Right cardiac atrium (tissue), 5 donors: Measurements from ENCODE around the gene MXD4. TPM values are rescaled to one million over a fixed set of nuclear protein-coding genes. Genes with fewer than 3 reads are reported as not detected.
A peak's percentile ranks its signal among the peaks of the same experiment; 100 is the strongest.

ENCODE experiments used
- ATAC-seq, 2 donors: fragments of 200-7000 bp; cut with Tn5 transposase; one replicate each; pipeline versions ENCODE4 v1.8.0 to v1.9.1; 2020; ENCODE audit warnings: moderate library complexity in 2 of 2, mild to moderate bottlenecking in 1 of 2
- DNase-seq, 3 donors: peaks; one replicate each; pipeline ENCODE4 v3.0.0-alpha.2; 2020
- H3K27ac ChIP-seq: one replicate; pipeline ENCODE4 v1.5.1; 2013; ENCODE audit warnings: mild to moderate bottlenecking, low read length, control low read depth, moderate library complexity
- H3K27me3 ChIP-seq: one replicate; pipeline ENCODE4 v1.6.1; 2013; ENCODE audit not compliant: control insufficient read depth, insufficient read depth
- H3K4me1 ChIP-seq: one replicate; pipeline ENCODE4 v1.6.1; 2013; ENCODE audit warnings: low read length; ENCODE audit not compliant: control insufficient read depth, insufficient read depth
- H3K4me3 ChIP-seq: one replicate; pipeline ENCODE4 v1.5.1; 2013; ENCODE audit warnings: low read length, control low read depth
- H3K9me3 ChIP-seq: one replicate; pipeline ENCODE4 v1.6.1; 2013; ENCODE audit warnings: low read length; ENCODE audit not compliant: control insufficient read depth
- WGBS: extraction: QIAGEN DNeasy Blood & Tissue Kit; methylation state at CpG from one replicate; pipeline ENCODE4 v1.1.7; 2013; 5-methylcytosine and 5-hydroxymethylcytosine counted together
- intact Hi-C, 4 donors: fragments of 100-400 bp; cut with DNase I; formaldehyde crosslinking; loops; one replicate each; pipeline versions ENCODE4 v1.11.0 to v1.14.0; 2022 to 2023
- polyA plus RNA-seq: library from polyadenylated mRNA; stranded (reverse); fragments of 200-250 nt; gene quantifications from one replicate; pipeline ENCODE4 v1.2.3, GENCODE V29; 2013
- total RNA-seq, 4 donors: library from RNA; stranded (reverse); fragmentation: NEBNext Ultra II Directional; extraction: Animal tissue kit (Norgen Biotek cat#: 25700); gene quantifications; one replicate each; pipeline ENCODE4 v1.2.1, GENCODE V29; 2021
- donor health status: healthy with polysubstance abuse.
- donor health status: DM: no; HTN: yes; CAD: no.
- donor health status: DM: no; HTN: no; CAD: no.
- donor health status: DM: no; HTN: yes; CAD: no; lungs with severe emphysema.
- donor health status: DM: yes; HTN: yes; CAD: no.

Gene MXD4
- total and polyA plus RNA-seq, 5 donors, result 27.2 to 43.1 (median 32.7) TPM

- WGBS, result 84% methylated on average over 14 of the region's 14 CpGs
- Histone ChIP-seq H3K27me3 (no peaks in the 10 kb centered on the region), H3K27ac (no peak overlapping the region), H3K4me3 (no peak overlapping the region), H3K4me1 (no peaks in the 10 kb centered on the region), H3K9me3 (no peaks in the 10 kb centered on the region)
- intact Hi-C loops, result no loop called here
- no peak for ATAC-seq
- DNase-seq, result no peak
Observed at GRCh38 chr4:2301225-2301642, 39.3 kb upstream of the MXD4 start.

DNA sequence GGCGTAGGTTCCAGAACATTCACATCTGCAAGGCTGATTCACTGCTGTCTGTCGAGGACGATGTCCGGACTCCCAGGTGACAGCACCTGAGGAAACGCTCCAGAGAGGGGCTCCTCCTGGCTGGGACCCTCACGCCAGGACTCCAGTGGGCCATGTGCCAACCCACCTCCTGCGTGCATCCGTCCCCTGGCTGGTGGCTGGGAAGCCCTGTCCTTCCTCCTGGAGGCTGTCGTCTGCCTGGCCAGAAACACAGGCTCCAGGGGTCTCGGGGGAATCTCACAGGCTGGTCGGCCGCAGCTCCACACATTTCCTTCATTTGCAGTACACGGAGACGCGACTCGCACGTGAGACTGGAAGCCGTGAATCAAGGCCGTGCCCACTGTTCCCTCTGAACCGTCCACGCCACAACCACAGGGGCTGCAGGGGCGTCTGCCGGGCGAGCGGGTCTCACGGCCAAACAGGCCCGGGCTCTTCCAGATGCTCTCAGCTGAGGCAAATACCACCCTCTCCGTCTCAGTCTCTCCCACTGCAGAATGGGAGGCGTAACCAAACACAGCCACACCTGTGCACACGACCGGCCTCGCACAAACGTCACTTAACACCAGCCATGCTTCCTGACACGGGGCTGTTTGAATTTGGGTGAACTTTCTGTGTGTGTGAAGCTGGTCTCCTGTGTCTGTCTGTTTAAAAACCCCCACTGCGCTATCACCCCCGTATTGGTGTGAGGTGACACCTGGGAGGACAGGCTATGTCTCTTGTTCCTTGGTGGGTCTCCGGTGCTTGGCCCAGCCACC, 38.7 kb upstream of the MXD4 start:
- 84% methylated on average over 37 of the region's 37 CpGs for WGBS
- intact Hi-C loops, result no loop called here
- DNase-seq (no peak), ATAC-seq (no peak)
- H3K9me3 ChIP-seq, result no peaks in the 10 kb centered on the region
- H3K4me1 ChIP-seq, result no peaks in the 10 kb centered on the region
- H3K27ac ChIP-seq, result no peak overlapping the region
- H3K27me3 ChIP-seq, result no peaks in the 10 kb centered on the region
- H3K4me3 ChIP-seq, result no peak overlapping the region

GRCh38 chr4:2299794-2300193, 37.9 kb upstream of the MXD4 start:
- Histone ChIP-seq H3K27me3 (no peaks in the 10 kb centered on the region), H3K9me3 (no peaks in the 10 kb centered on the region), H3K4me1 (no peaks in the 10 kb centered on the region), H3K4me3 (no peak overlapping the region), H3K27ac (no peak overlapping the region)
- ATAC-seq (no peak), DNase-seq (no peak)
- WGBS, result 96% methylated on average over 2 of the region's 2 CpGs
- intact Hi-C loops, result no loop called here

DNA sequence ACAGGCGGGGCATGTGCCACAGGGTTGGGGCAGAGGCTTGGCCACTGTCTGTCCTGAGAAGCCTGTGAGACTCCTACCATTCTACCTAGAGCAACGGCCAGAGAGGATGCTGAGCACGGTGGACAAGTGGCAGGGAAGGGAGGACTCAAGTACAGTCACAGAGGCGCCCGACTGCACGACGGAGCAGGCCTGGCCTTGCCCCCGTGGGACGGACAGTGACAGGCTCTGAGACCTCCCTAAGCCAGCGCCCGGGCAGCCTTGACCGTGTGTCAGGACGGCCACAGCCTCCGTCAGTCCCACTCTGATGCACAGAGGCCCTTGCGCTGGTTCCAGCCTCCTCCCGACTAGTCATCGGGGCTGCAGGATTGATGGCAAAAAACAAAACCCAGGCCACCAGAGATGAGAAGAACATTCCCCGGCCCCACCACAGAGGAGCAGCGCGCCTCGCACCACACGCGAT, 36.7 kb upstream of the MXD4 start:
- 84% methylated on average over 23 of the region's 23 CpGs for WGBS
- no peaks in the 10 kb centered on the region for H3K9me3 ChIP-seq
- ATAC-seq (no peak), DNase-seq (no peak)
- no peak overlapping the region for H3K27ac ChIP-seq
- no peaks in the 10 kb centered on the region for H3K4me1 ChIP-seq
- no peak overlapping the region for H3K4me3 ChIP-seq
- intact Hi-C loops, result no loop called here
- no peaks in the 10 kb centered on the region for H3K27me3 ChIP-seq

GRCh38 chr4:2297606-2298531, 36.0 kb upstream of the MXD4 start:
- ATAC-seq (no peak), DNase-seq (no peak)
- intact Hi-C loops, result no loop called here
- WGBS, result 82% methylated on average over 40 of the region's 40 CpGs
- Histone ChIP-seq H3K4me1 (no peaks in the 10 kb centered on the region), H3K9me3 (no peaks in the 10 kb centered on the region), H3K27ac (no peak overlapping the region), H3K27me3 (no peaks in the 10 kb centered on the region), H3K4me3 (no peak overlapping the region)

- H3K9me3 ChIP-seq, result no peaks in the 10 kb centered on the region
- DNase-seq (no peak), ATAC-seq (peak in 1 of 2 donors; percentile 34)
- 88% methylated on average over 37 of the region's 37 CpGs for WGBS
- no peak overlapping the region for H3K27ac ChIP-seq
- intact Hi-C loops, result no loop called here
- H3K27me3 ChIP-seq, result no peaks in the 10 kb centered on the region
- no peak overlapping the region for H3K4me3 ChIP-seq
- H3K4me1 ChIP-seq, result no peaks in the 10 kb centered on the region
Observed at GRCh38 chr4:2296631-2297601, 35.0 kb upstream of the MXD4 start.

DNA sequence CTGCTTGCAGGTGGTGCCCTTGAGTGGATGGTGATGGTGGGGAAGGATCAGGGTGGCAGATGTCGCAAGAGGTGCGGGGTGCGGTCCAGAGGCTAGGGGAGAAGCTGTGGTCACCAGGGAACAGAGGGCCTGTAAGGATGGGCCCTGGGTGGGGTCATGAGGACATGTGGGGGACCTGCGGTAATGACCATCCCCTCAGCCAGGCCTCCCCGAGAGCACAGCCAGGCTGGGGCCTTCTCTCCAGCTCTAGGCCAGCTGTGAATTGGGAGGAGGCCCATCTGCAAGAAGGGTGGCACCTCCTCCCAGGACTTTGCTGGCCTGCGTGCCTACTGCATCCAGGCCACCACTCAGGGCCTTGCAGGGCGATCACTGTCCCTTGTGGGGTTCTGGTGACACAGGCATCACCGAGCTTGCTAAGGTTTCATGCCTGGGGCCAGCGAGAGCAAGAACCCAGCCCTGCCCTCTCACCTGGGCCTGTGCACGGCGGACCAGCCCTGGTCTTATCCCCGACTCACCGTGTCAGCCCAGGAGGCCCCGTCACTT, 34.1 kb upstream of the MXD4 start:
- Histone ChIP-seq H3K27me3 (no peaks in the 10 kb centered on the region), H3K4me3 (no peak overlapping the region), H3K4me1 (no peaks in the 10 kb centered on the region), H3K27ac (no peak overlapping the region), H3K9me3 (no peaks in the 10 kb centered on the region)
- WGBS, result 89% methylated on average over 14 of the region's 14 CpGs
- no peak for DNase-seq
- intact Hi-C loops, result no loop called here
- ATAC-seq, result peak in 1 of 2 donors; percentile 12

GRCh38 chr4:2295500-2295899, 33.6 kb upstream of the MXD4 start:
- 83% methylated on average over 9 of the region's 9 CpGs for WGBS
- no peak for ATAC-seq

DNA sequence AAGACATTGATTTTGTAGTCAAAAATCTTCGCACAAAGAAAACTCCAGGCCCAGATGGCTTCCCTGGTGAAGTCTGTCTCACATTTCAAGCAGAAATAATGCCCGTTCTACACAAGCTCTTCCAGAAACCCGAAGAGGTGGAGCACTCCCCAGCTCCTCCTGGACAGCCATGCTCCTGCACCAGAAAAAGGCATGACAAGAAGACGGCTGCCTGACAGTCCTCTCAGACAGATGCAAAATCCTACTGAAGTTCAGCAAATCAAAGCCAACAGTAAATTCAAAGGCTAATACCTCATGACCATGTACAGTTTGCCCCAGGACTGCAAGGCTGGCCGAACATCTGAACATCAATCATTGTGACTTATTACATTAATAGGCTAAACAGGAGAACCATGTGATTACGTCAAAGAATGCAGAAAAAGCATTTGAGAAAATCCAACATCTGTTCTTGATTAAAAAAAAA, 30.8 kb upstream of the MXD4 start:
- DNase-seq (no peak), ATAC-seq (no peak)
- H3K27me3 ChIP-seq, result no peaks in the 10 kb centered on the region
- intact Hi-C loops, result no loop called here
- 75% methylated on average over 6 of the region's 6 CpGs for WGBS
- no peaks in the 10 kb centered on the region for H3K9me3 ChIP-seq
- H3K4me1 ChIP-seq, result no peaks in the 10 kb centered on the region
- no peak overlapping the region for H3K4me3 ChIP-seq
- no peak overlapping the region for H3K27ac ChIP-seq

More at GRCh38 chr4:2295500-2295899, 33.6 kb upstream of the MXD4 start:
- no peak for DNase-seq
- Histone ChIP-seq H3K9me3 (no peaks in the 10 kb centered on the region), H3K4me1 (no peaks in the 10 kb centered on the region), H3K27me3 (no peaks in the 10 kb centered on the region), H3K4me3 (no peak overlapping the region), H3K27ac (no peak overlapping the region)
- intact Hi-C loops, result no loop called here
